Testis (tissue), 3 donors: Measurements from ENCODE around the gene GRID1. TPM values are rescaled to one million over a fixed set of nuclear protein-coding genes. Genes with fewer than 3 reads are reported as not detected.

Experiments
- DNase-seq: peaks from one replicate; pipeline ENCODE4 v3.0.0-alpha.2; 2019
- H3K27ac ChIP-seq, 2 donors: fragments of 200-600 bp; sonication (generic); one replicate each; pipeline ENCODE4 v1.5.1; 2019
- H3K27me3 ChIP-seq: fragments of 200-600 bp; sonication (generic); one replicate; pipeline ENCODE4 v1.5.1; 2019
- H3K36me3 ChIP-seq: fragments of 200-600 bp; sonication (generic); one replicate; pipeline ENCODE4 v1.5.1; 2017; ENCODE audit warnings: low read depth; ENCODE audit errors: missing control alignments
- H3K4me1 ChIP-seq: fragments of 200-600 bp; sonication (generic); one replicate; pipeline ENCODE4 v1.5.1; 2019
- H3K4me3 ChIP-seq, 2 donors: fragments of 200-600 bp; sonication (generic); one replicate each; pipeline ENCODE4 v1.5.1; 2017 to 2019
- H3K9me3 ChIP-seq: fragments of 200-600 bp; sonication (generic); one replicate; pipeline ENCODE4 v1.5.1; 2017
- CTCF ChIP-seq, 3 experiments: fragments of 450-650 bp in 2 of 3; fragments of 200-600 bp in 1 of 3; sonication (generic) in 1 of 3; IDR thresholded peaks; one replicate each; pipeline ENCODE4 v1.5.1; 2016 to 2019; ENCODE audit warnings: antibody characterized with exemption in 3 of 3, mild to moderate bottlenecking in 2 of 3, moderate library complexity in 1 of 3
- POLR2A ChIP-seq: fragments of 450-650 bp; IDR thresholded peaks from one replicate; pipeline ENCODE4 v1.6.1; 2017; ENCODE audit warnings: antibody characterized with exemption, mild to moderate bottlenecking, moderate library complexity
- WGBS, 2 donors: methylation state at CpG; one replicate each; pipeline ENCODE4 v1.1.5; 2018; 5-methylcytosine and 5-hydroxymethylcytosine counted together
- intact Hi-C: fragments of 100-400 bp; cut with DNase I; formaldehyde crosslinking; loops from one replicate; pipeline ENCODE4 v1.15.1; 2023; ENCODE audit warnings: low total_unique reads
- polyA plus RNA-seq: library from polyadenylated mRNA; stranded (reverse); fragments of 350-450 nt; fragmentation: Illumina TruSeq; extraction: RNeasy Lipid Tissue Mini Kit (QIAGEN cat#74804); gene quantifications from one replicate; pipeline ENCODE4 v1.2.3, GENCODE V29; 2014; ENCODE audit warnings: low read depth, low replicate concordance; ENCODE audit not compliant: insufficient read depth
- total RNA-seq, 2 donors: library from RNA; depleted of rRNA; stranded (reverse); fragments of >200 nt; gene quantifications; one replicate each; pipeline ENCODE4 v1.2.3, GENCODE V29; 2016

Gene GRID1
- total and polyA plus RNA-seq, 3 donors from 2014 or later: 7.4 to 16.7 (median 8.1) TPM

- TF ChIP-seq POLR2A (no peak), CTCF (IDR thresholded peaks at IDR 0.05) (no peak)
- intact Hi-C loops: no loop called here
- no peak for DNase-seq
- peaks cover 12% of the 10 kb centered on the region for H3K4me1 ChIP-seq
- H3K9me3 ChIP-seq: no peaks in the 10 kb centered on the region
- H3K4me3 ChIP-seq: no peak overlapping the region
- H3K27ac ChIP-seq: no peak overlapping the region
- H3K27me3 ChIP-seq: no peaks in the 10 kb centered on the region
- no peaks in the 10 kb centered on the region for H3K36me3 ChIP-seq
- 80 to 97% methylated on average over 1 of the region's 1 CpG for WGBS, 2 donors
Observed at GRCh38 chr10:85665078-85665477, 701.5 kb downstream of the GRID1 start.

- Histone ChIP-seq H3K27me3 (no peaks in the 10 kb centered on the region), H3K9me3 (no peaks in the 10 kb centered on the region), H3K36me3 (no peaks in the 10 kb centered on the region), H3K27ac (no peak overlapping the region), H3K4me1 (no peaks in the 10 kb centered on the region), H3K4me3 (no peak overlapping the region)
- no peak for DNase-seq
- TF ChIP-seq CTCF (IDR thresholded peaks at IDR 0.05) (no peak), POLR2A (no peak)
- WGBS, 2 donors: 84% methylated on average over 4 of the region's 4 CpGs
- intact Hi-C loops: no loop called here
Observed at GRCh38 chr10:85661123-85661522, 705.5 kb downstream of the GRID1 start.

- H3K27ac ChIP-seq: no peak overlapping the region
- WGBS, 2 donors: 91 to 100% methylated on average over 1 of the region's 1 CpG
- no peak overlapping the region for H3K4me3 ChIP-seq
- H3K36me3 ChIP-seq: no peaks in the 10 kb centered on the region
- no peak for DNase-seq
- intact Hi-C loops: no loop called here
- H3K27me3 ChIP-seq: no peaks in the 10 kb centered on the region
- no peaks in the 10 kb centered on the region for H3K9me3 ChIP-seq
- no peak for TF ChIP-seq POLR2A
- TF ChIP-seq CTCF (IDR thresholded peaks at IDR 0.05): no peak
- peaks cover 4% of the 10 kb centered on the region for H3K4me1 ChIP-seq
Observed at GRCh38 chr10:85659331-85659730, 707.3 kb downstream of the GRID1 start.

- no peaks in the 10 kb centered on the region for H3K9me3 ChIP-seq
- 45 to 56% methylated on average over 3 of the region's 3 CpGs for WGBS, 2 donors
- TF ChIP-seq CTCF (IDR thresholded peaks at IDR 0.05) (no peak), POLR2A (no peak)
- intact Hi-C loops: no loop called here
- no peaks in the 10 kb centered on the region for H3K27me3 ChIP-seq
- no peaks in the 10 kb centered on the region for H3K36me3 ChIP-seq
- no peak for DNase-seq
- H3K4me3 ChIP-seq: no peak overlapping the region
- H3K27ac ChIP-seq: no peak overlapping the region
- peaks cover 4% of the 10 kb centered on the region for H3K4me1 ChIP-seq
Observed at GRCh38 chr10:85658518-85658917, 708.1 kb downstream of the GRID1 start.

GRCh38 chr10:85657476-85658113 lies 709.0 kb downstream of the GRID1 start:
- intact Hi-C loops: no loop called here
- H3K4me1 ChIP-seq: peaks cover 4% of the 10 kb centered on the region
- no peak overlapping the region for H3K4me3 ChIP-seq
- no peak for TF ChIP-seq CTCF (IDR thresholded peaks at IDR 0.05)
- TF ChIP-seq POLR2A: no peak
- H3K27ac ChIP-seq: no peak overlapping the region
- H3K27me3 ChIP-seq: no peaks in the 10 kb centered on the region
- H3K36me3 ChIP-seq: no peaks in the 10 kb centered on the region
- 67 to 69% methylated on average over 4 of the region's 4 CpGs for WGBS, 2 donors
- H3K9me3 ChIP-seq: no peaks in the 10 kb centered on the region
- DNase-seq: no peak
